SK-N-MC (cell line): ENCODE data around the gene RBP7.

Experiments
- DNase-seq: peaks from one replicate; pipeline ENCODE4 v3.0.0-alpha.2; 2011; ENCODE audit warnings: low read depth, low spot score
- H3K27ac ChIP-seq: fragments of 200-600 bp; sonication (generic); 2 replicates; pipeline ENCODE4 v1.5.1; 2016; ENCODE audit warnings: mixed run types
- H3K36me3 ChIP-seq: fragments of 200-600 bp; sonication (generic); 2 replicates; pipeline ENCODE4 v1.6.1; 2017; ENCODE audit warnings: antibody characterized with exemption, low read length, mixed read lengths; ENCODE audit not compliant: insufficient read depth
- H3K4me3 ChIP-seq: fragments of 200-600 bp; sonication (generic); 2 replicates; pipeline ENCODE4 v1.5.1; 2016
- H3K9ac ChIP-seq: fragments of 200-600 bp; sonication (generic); 2 replicates; pipeline ENCODE4 v1.8.0; 2017; ENCODE audit warnings: mixed run types, mixed read lengths; ENCODE audit not compliant: insufficient read length
- H3K9me3 ChIP-seq: fragments of 200-600 bp; sonication (generic); 2 replicates; pipeline ENCODE4 v1.6.1; 2017; ENCODE audit warnings: low read depth, mild to moderate bottlenecking, antibody characterized with exemption, low read length, moderate library complexity, mixed read lengths
- EZH2 ChIP-seq: fragments of 200-600 bp; sonication (generic); IDR thresholded peaks from one replicate; pipeline ENCODE4 v1.6.1; 2017; ENCODE audit warnings: antibody characterized with exemption
- FOXP2 ChIP-seq: optimal IDR thresholded peaks from 2 replicates; pipeline ENCODE3; 2011; ENCODE audit warnings: mild to moderate bottlenecking, moderate library complexity; ENCODE audit not compliant: insufficient read depth; ENCODE audit errors: extremely low read length, control extremely low read depth
- POLR2AphosphoS5 ChIP-seq: IDR thresholded peaks from 2 replicates; pipeline ENCODE4 v1.6.1; 2012; ENCODE audit warnings: mild to moderate bottlenecking, low read depth, low read length, borderline replicate concordance

RBP7 gene

GRCh38 chr1:10045480-10046355 lies 48.7 kb downstream of the RBP7 start:
- TF ChIP-seq EZH2 (no peak), FOXP2 (no peak), POLR2AphosphoS5 (no peak)
- Histone ChIP-seq H3K9ac (no peak overlapping the region), H3K9me3 (no peaks in the 10 kb centered on the region), H3K27ac (peak overlapping the region; percentile 56), H3K4me3 (no peak overlapping the region), H3K36me3 (peaks cover 12% of the 10 kb centered on the region; the same call in 1 of the 2 replicates)
- no peak for DNase-seq

GRCh38 chr1:10046356-10047085 lies 49.5 kb downstream of the RBP7 start:
- no peak for TF ChIP-seq FOXP2
- no peak for TF ChIP-seq EZH2
- TF ChIP-seq POLR2AphosphoS5: no peak
- no peak overlapping the region for H3K4me3 ChIP-seq
- no peaks in the 10 kb centered on the region for H3K9me3 ChIP-seq
- H3K27ac ChIP-seq: peak overlapping the region; percentile 56
- H3K36me3 ChIP-seq: peaks cover 12% of the 10 kb centered on the region; the same call in 1 of the 2 replicates
- H3K9ac ChIP-seq: no peak overlapping the region
- no peak for DNase-seq

GRCh38 chr1:10048601-10049000 lies 51.6 kb downstream of the RBP7 start:
- H3K27ac ChIP-seq: no peak overlapping the region
- H3K9ac ChIP-seq: no peak overlapping the region
- no peak for DNase-seq
- peaks cover 12% of the 10 kb centered on the region; the same call in 1 of the 2 replicates for H3K36me3 ChIP-seq
- TF ChIP-seq EZH2 (no peak), POLR2AphosphoS5 (no peak), FOXP2 (no peak)
- H3K9me3 ChIP-seq: no peaks in the 10 kb centered on the region
- no peak overlapping the region for H3K4me3 ChIP-seq

GRCh38 chr1:10050611-10051010 lies 53.6 kb downstream of the RBP7 start:
- no peak for TF ChIP-seq FOXP2
- no peak for TF ChIP-seq EZH2
- TF ChIP-seq POLR2AphosphoS5: no peak
- H3K4me3 ChIP-seq: no peak overlapping the region
- H3K27ac ChIP-seq: no peak overlapping the region
- no peaks in the 10 kb centered on the region for H3K9me3 ChIP-seq
- H3K9ac ChIP-seq: no peak overlapping the region
- no peak for DNase-seq
- H3K36me3 ChIP-seq: peaks cover 12% of the 10 kb centered on the region; the same call in 1 of the 2 replicates

GRCh38 chr1:10051656-10052055 lies 54.6 kb downstream of the RBP7 start:
- Histone ChIP-seq H3K9me3 (no peaks in the 10 kb centered on the region), H3K27ac (no peak overlapping the region), H3K4me3 (no peak overlapping the region), H3K36me3 (peaks cover 12% of the 10 kb centered on the region; the same call in 1 of the 2 replicates), H3K9ac (no peak overlapping the region)
- DNase-seq: no peak
- no peak for TF ChIP-seq EZH2
- TF ChIP-seq FOXP2: no peak
- TF ChIP-seq POLR2AphosphoS5: no peak

GRCh38 chr1:10052347-10052746 lies 55.3 kb downstream of the RBP7 start:
- H3K9ac ChIP-seq: no peak overlapping the region
- DNase-seq: no peak
- no peak overlapping the region for H3K4me3 ChIP-seq
- H3K9me3 ChIP-seq: no peaks in the 10 kb centered on the region
- no peak for TF ChIP-seq FOXP2
- no peak for TF ChIP-seq POLR2AphosphoS5
- TF ChIP-seq EZH2: no peak
- H3K36me3 ChIP-seq: peaks cover 9% of the 10 kb centered on the region; the same call in 1 of the 2 replicates
- H3K27ac ChIP-seq: no peak overlapping the region

- H3K36me3 ChIP-seq: peaks cover 5% of the 10 kb centered on the region; the same call in 1 of the 2 replicates
- H3K9ac ChIP-seq: no peak overlapping the region
- H3K27ac ChIP-seq: no peak overlapping the region
- no peak overlapping the region for H3K4me3 ChIP-seq
- DNase-seq: no peak
- no peak for TF ChIP-seq EZH2
- TF ChIP-seq FOXP2: no peak
- TF ChIP-seq POLR2AphosphoS5: no peak
- H3K9me3 ChIP-seq: no peaks in the 10 kb centered on the region
Measured at GRCh38 chr1:10054465-10054864, 57.4 kb downstream of the RBP7 start.

GRCh38 chr1:10056599-10056987 lies 59.6 kb downstream of the RBP7 start:
- Histone ChIP-seq H3K36me3 (no peaks in the 10 kb centered on the region; the same call in 1 of the 2 replicates), H3K9ac (no peak overlapping the region), H3K4me3 (no peak overlapping the region), H3K27ac (peak overlapping the region; percentile 94), H3K9me3 (no peaks in the 10 kb centered on the region)
- no peak for TF ChIP-seq POLR2AphosphoS5
- no peak for DNase-seq
